Retinal pigment epithelial cell (primary cell): ENCODE data around the gene FOXP3.

Experiments
- DNase-seq: peaks from one replicate; pipeline ENCODE4 v3.0.0-alpha.2; 2010; ENCODE audit warnings: low read depth
- H3K4me3 ChIP-seq: 2 replicates; pipeline ENCODE4 v1.5.1; 2011; ENCODE audit warnings: mild to moderate bottlenecking, low read length, control low read depth, moderate library complexity
- TF ChIP-seq, protein P1 (sequence below): conservative IDR thresholded peaks from 2 replicates; pipeline ENCODE4 v1.5.1; 2011; ENCODE audit warnings: low read depth, low read length, control low read depth, inconsistent platforms

The FOXP3 gene

DNA sequence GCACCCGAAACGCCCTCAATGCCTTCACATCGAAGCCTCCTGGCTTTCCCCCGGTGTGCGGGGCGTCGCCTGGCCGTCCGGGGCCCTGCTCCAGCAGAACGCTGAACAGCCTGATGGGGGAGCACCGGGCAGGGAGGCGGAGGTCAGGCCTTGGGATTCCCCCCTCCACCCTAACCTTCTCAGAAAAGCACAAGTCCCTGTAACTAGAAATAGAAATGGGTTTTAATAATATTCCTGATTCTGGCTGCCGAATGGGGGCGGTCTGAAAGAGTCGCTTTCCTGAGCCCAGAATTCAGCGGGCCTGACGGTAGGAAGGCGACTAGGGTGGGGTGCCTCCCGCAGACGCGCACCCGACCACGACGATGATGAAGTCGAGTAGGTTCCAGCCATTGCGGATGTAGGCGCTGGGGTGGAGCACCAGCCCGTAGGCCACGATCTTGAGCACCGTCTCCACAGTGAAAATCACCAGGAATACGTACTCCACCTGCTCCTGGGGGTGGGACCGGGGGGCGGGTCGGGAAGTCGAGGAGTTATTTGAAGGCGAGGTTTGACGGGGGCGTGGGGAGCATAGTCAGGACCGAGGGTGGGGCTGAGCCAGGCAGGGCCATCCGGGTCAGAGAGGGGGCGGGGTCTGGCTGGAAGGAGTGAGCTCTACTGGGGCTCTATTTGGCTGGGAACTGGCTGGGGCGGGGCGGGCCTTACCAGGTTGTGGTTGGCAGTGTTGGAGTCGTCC, 33.8 kb downstream of the FOXP3 start:
- TF ChIP-seq, protein P1, sequence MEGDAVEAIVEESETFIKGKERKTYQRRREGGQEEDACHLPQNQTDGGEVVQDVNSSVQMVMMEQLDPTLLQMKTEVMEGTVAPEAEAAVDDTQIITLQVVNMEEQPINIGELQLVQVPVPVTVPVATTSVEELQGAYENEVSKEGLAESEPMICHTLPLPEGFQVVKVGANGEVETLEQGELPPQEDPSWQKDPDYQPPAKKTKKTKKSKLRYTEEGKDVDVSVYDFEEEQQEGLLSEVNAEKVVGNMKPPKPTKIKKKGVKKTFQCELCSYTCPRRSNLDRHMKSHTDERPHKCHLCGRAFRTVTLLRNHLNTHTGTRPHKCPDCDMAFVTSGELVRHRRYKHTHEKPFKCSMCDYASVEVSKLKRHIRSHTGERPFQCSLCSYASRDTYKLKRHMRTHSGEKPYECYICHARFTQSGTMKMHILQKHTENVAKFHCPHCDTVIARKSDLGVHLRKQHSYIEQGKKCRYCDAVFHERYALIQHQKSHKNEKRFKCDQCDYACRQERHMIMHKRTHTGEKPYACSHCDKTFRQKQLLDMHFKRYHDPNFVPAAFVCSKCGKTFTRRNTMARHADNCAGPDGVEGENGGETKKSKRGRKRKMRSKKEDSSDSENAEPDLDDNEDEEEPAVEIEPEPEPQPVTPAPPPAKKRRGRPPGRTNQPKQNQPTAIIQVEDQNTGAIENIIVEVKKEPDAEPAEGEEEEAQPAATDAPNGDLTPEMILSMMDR: peak; percentile 35

GRCh38 chrX:49228185-49228584, 36.3 kb downstream of the FOXP3 start:
- no peak overlapping the region for H3K4me3 ChIP-seq
- no peak for DNase-seq
- TF ChIP-seq, protein P1: no peak

More for the DNA sequence above, 33.8 kb downstream of the FOXP3 start:
- peak overlapping the region; percentile 31 for H3K4me3 ChIP-seq
- no peak for DNase-seq

DNA sequence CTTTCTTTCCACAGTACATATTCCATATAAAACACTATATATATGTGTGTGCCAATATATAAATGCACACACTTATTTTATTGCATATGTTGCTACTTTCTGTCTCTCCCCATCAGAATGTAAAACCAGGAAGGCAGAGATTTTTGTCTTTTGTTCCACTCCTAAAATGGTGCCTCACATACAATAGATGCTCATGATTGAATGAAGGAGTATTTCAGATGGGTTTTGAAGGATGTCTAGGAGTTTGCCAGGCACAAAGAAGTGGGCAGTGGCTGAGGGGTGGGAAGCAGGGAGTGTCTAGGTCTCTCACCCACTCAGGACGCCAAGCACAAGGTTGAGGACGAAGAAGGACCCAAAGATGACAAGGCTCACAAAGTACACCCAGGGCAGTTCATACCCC, 36.8 kb downstream of the FOXP3 start:
- no peak for DNase-seq
- TF ChIP-seq, protein P1: no peak
- H3K4me3 ChIP-seq: no peak overlapping the region

DNA sequence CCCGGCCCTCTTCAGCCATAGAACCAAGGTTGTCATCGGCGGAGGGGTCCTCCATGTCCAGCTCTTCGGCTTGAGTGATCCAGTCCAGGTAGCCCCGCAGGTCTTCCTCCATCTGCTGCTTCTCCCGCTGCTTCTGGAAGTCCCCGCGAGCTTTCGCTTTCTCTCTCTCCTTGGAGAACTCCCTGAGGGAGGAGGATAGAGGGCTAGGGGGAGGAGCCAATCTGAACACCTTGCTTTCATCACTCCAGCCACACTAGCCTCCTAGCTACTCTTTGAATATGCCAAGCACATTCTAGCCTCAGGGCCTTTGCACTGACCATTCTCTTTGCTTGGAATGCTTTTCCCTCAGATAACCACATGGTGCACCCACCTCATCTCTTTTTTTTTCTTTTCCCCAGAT, 37.6 kb downstream of the FOXP3 start:
- H3K4me3 ChIP-seq: no peak overlapping the region
- TF ChIP-seq, protein P1: no peak
- DNase-seq: no peak

DNA sequence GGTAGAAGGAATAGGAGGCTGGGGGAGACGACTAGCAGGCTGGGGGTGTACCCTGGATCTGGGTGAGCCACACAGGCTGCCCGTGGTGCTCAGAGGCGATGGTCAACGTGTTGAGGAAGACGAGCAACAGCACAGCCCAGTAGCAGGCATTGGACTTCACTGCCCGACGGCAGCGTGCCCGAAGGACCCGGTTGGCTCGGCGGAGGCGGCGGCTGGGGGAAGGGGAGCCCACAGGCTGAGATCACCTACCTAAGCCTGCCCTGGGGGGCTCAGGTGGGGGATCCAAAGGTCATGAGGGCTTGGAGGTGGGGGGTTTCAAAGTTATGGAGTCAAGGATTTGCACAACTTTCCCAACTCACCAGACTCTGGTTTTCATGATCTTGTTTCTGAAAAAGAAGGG, 38.7 kb downstream of the FOXP3 start:
- TF ChIP-seq, protein P1: no peak

DNA sequence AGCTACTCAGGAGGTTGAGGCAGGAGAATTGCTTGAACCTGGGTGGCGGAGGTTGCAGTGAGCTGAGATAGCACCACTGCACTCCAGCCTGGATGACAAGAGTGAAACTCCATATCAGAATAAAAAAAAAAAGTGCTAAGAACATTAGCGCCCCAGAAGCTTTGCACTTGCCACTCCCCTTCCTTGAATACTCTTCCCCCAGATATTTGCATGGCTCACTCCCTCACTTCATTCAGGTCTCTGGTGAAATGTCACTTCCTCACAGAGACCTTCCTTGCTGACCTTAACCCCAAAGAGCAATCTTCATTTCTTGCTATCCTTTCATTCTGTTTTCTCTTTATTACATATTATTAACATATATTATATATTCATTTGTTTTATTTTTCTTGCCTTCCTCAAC, 42.6 kb downstream of the FOXP3 start:
- DNase-seq: no peak
- H3K4me3 ChIP-seq: no peak overlapping the region
- TF ChIP-seq, protein P1: no peak

More for the DNA sequence above, 38.7 kb downstream of the FOXP3 start:
- DNase-seq: no peak
- no peak overlapping the region for H3K4me3 ChIP-seq

DNA sequence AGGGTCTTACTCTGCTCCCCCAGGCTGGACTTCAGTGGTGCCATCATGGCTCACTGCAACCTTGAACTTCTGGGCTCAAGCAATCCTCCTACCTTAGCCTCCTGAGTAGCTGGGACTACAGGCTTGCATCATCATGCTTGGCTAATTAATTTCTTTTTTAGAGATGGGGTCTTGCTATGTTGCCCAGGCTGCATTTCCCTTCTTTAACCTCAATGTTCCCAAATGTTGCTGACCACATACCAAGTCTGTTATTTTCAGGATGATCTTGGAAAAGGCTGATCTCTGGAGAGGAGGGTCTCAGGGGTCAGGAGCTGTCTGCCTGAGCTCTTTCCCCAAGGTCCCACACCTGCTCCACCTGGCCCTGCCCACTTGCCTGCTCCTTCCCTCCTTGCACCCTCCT, 44.4 kb downstream of the FOXP3 start:
- DNase-seq: no peak
- H3K4me3 ChIP-seq: no peak overlapping the region
- TF ChIP-seq, protein P1: no peak
